Measurements from ENCODE around the gene BTBD19.

Gene BTBD19

DNA sequence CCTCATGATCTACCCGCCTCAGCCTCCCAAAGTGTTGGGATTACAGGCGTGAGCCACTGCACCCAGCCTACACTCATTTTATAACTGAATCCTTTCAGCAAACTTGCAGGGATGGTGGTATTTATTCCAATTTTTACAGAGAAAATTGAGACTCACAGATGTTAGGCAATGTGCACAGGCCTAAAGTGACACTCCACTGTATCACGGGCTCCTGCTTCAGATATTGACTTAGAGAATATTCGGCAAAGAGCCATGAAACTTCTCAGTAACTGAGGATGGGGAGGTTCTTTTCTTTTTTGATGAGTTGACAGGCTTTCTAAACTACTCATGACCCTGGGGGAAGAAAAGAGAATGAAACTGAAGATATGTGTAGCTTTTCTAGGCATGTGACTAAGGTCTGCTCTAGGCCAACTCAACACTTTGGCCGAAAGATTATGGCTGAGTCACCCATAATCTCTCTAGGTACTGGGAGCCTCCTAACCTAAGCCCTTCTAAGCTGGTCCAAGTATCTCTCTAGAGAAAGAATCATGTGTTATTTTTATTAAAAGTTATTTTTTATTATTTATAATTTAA is 54.6 kb downstream of the BTBD19 start:
- DNase-seq: no peak

Measured in activated CD4-positive, alpha-beta T cell treated with anti-CD3 and anti-CD28 coated beads, Interleukin-2, amount 50 U/mL, for 4 hours (primary cell).